K562 (cell line): Measurements from ENCODE around the gene KIF23. TPM values are rescaled to one million over a fixed set of nuclear protein-coding genes. Genes with fewer than 3 reads are reported as not detected.

Source experiments
- DEAF1 ChIP-seq: fragments of 450-650 bp; formaldehyde crosslinking; IDR thresholded peaks from 2 replicates; pipeline ENCODE4 v1.4.0; 2020; ENCODE audit warnings: mild to moderate bottlenecking, moderate library complexity
- E2F6 ChIP-seq, 2 experiments: IDR thresholded peaks; 2 replicates each; pipeline ENCODE4 v1.6.1; 2011; ENCODE audit warnings: borderline replicate concordance in 1 of 2, control low read depth in 1 of 2, low read depth in 1 of 2, low read length in 1 of 2, mild to moderate bottlenecking in 1 of 2, mixed read lengths in 1 of 2, moderate library complexity in 1 of 2; ENCODE audit not compliant: insufficient read depth in 1 of 2, insufficient read length in 1 of 2, poor library complexity in 1 of 2, severe bottlenecking in 1 of 2; ENCODE audit errors: extremely low read depth in 1 of 2
- ETS2 ChIP-seq: IDR thresholded peaks from 2 replicates; pipeline ENCODE4 v1.6.1; 2016; ENCODE audit warnings: borderline replicate concordance, missing genetic modification characterization, mild to moderate bottlenecking, moderate library complexity, missing compliant biosample characterization; ENCODE audit not compliant: poor library complexity, severe bottlenecking
- EZH2 ChIP-seq: IDR thresholded peaks from 2 replicates; pipeline ENCODE4 v1.6.1; 2012; ENCODE audit warnings: low read depth, mild to moderate bottlenecking, inconsistent platforms, low read length, borderline replicate concordance
- MITF ChIP-seq: IDR thresholded peaks from 2 replicates; pipeline ENCODE4 v1.6.1; 2014; ENCODE audit warnings: antibody characterized with exemption
- MTA2 ChIP-seq: fragments of 450-650 bp; IDR thresholded peaks from 2 replicates; pipeline ENCODE4 v1.6.1; 2016; ENCODE audit warnings: low read depth
- PCBP2 ChIP-seq: fragments of 200-400 bp; formaldehyde crosslinking; IDR thresholded peaks from 2 replicates; pipeline ENCODE4 v1.6.1; 2018; ENCODE audit warnings: low read length, low read depth, mild to moderate bottlenecking, moderate library complexity; ENCODE audit not compliant: poor library complexity, severe bottlenecking
- RUNX1 ChIP-seq: sonication (generic); IDR thresholded peaks from 2 replicates; pipeline ENCODE4 v1.6.1; 2016; ENCODE audit warnings: antibody characterized with exemption, low read depth
- SMARCB1 ChIP-seq: IDR thresholded peaks from 2 replicates; pipeline ENCODE4 v1.6.1; 2011; ENCODE audit warnings: improper control_type of control experiment, low read depth; ENCODE audit not compliant: insufficient read length
- SNIP1 ChIP-seq: fragments of 450-650 bp; IDR thresholded peaks from 2 replicates; pipeline ENCODE4 v1.7.1; 2017; ENCODE audit warnings: low read depth, mild to moderate bottlenecking
- ZNF408 ChIP-seq: fragments of 250-450 bp; sonication (Bioruptor Pico); IDR thresholded peaks from 2 replicates; pipeline ENCODE4 v1.4.0; 2020; ENCODE audit warnings: low read depth, mild to moderate bottlenecking, moderate library complexity
- polyA plus RNA-seq, 8 experiments: library from polyadenylated mRNA; depleted of rRNA in 4 of 8; stranded (reverse) in 5 of 8; unstranded in 3 of 8; fragments of >200 nt; fragmentation: Nextera tagmentation in 2 of 8; fragmentation: Illumina TruSeq in 1 of 8; extraction: Ambion mirVana in 2 of 8; extraction: Trizol in 1 of 8; gene quantifications; 2 replicates each; pipeline versions ENCODE4 v1.2.1 to v1.2.3, GENCODE V29; 2011 to 2014; ENCODE audit warnings: inconsistent platforms in 1 of 8, missing spikeins in 1 of 8
- total RNA-seq, 7 experiments: library from RNA; depleted of rRNA in 6 of 7; stranded (reverse); fragments of >200 nt in 6 of 7; fragmentation: Illumina TruSeq in 2 of 7; extraction: Trizol in 2 of 7; gene quantifications; 2 replicates each; pipeline versions ENCODE4 v1.2.1 to v1.2.3, GENCODE V29; 2011 to 2021; ENCODE audit warnings: low replicate concordance in 1 of 7

KIF23 gene
- total and polyA plus RNA-seq, 9 of the 15 experiments (the other 6 are each of a cell fraction or from before 2014, with no cell fraction given) = 29.4 to 58.2 (median 41.9) TPM

GRCh38 chr15:69390575-69390974, 23.6 kb upstream of the KIF23 start (continued):
- no peak for TF ChIP-seq MITF
- no peak for TF ChIP-seq SMARCB1
- no peak for TF ChIP-seq PCBP2
- TF ChIP-seq SNIP1 = no peak
- no peak for TF ChIP-seq ZNF408
- no peak for TF ChIP-seq EZH2
- TF ChIP-seq DEAF1 = no peak
- no peak for TF ChIP-seq E2F6 (IDR thresholded peaks at IDR 0.05; ENCODE audit: borderline replicate concordance in 1 of 2, extremely low read depth in 1 of 2, insufficient read depth in 1 of 2, insufficient read length in 1 of 2, low read depth in 1 of 2, low read length in 1 of 2, poor library complexity in 1 of 2, severe bottlenecking in 1 of 2)
- TF ChIP-seq RUNX1 = no peak
- no peak for TF ChIP-seq ETS2 (tag)
- TF ChIP-seq MTA2 = no peak
